Stimulated activated CD4-positive, alpha-beta T cell treated with anti-CD3 and anti-CD28 coated beads, Interleukin-1b, Interleukin-23, amount 100 ng/mL, for 4 hours (primary cell): ENCODE data around the gene STX17.

Experiments used
- DNase-seq, 2 donors: peaks; one replicate each; pipeline ENCODE4 v3.0.0-alpha.2; 2020; ENCODE audit warnings: low read depth in 2 of 2

The STX17 gene

GRCh38 chr9:99905833-99906402, 536 bp upstream of the STX17 start:
- no peak for DNase-seq

- DNase-seq, result no peak
Observed at GRCh38 chr9:99907208-99907532, 716 bp downstream of the STX17 start.

- no peak for DNase-seq
Observed at GRCh38 chr9:99911600-99911999, 5.1 kb downstream of the STX17 start.

- no peak for DNase-seq
Observed at GRCh38 chr9:99916650-99917049, 10.2 kb downstream of the STX17 start.

- DNase-seq, result no peak
Observed at GRCh38 chr9:99918134-99918533, 11.7 kb downstream of the STX17 start.

GRCh38 chr9:99919930-99920329, 13.5 kb downstream of the STX17 start:
- no peak for DNase-seq

- DNase-seq, result no peak
Observed at GRCh38 chr9:99921875-99922710, 15.6 kb downstream of the STX17 start.

GRCh38 chr9:99922711-99923030, 16.2 kb downstream of the STX17 start:
- no peak for DNase-seq

- DNase-seq, result no peak
Observed at GRCh38 chr9:99925541-99925940, 19.1 kb downstream of the STX17 start.

- no peak for DNase-seq
Observed at GRCh38 chr9:99929652-99930051, 23.2 kb downstream of the STX17 start.

- DNase-seq, result no peak
Observed at GRCh38 chr9:99931155-99931840, 24.8 kb downstream of the STX17 start.

GRCh38 chr9:99936947-99937587, 30.6 kb downstream of the STX17 start:
- DNase-seq, result no peak

GRCh38 chr9:99947395-99947794, 40.9 kb downstream of the STX17 start:
- DNase-seq, result no peak

GRCh38 chr9:99948482-99948881, 42.0 kb downstream of the STX17 start:
- DNase-seq, result no peak

- DNase-seq, result no peak
Observed at GRCh38 chr9:99948896-99949295, 42.4 kb downstream of the STX17 start.

GRCh38 chr9:99953861-99954507, 47.5 kb downstream of the STX17 start:
- no peak for DNase-seq

GRCh38 chr9:99954819-99955218, 48.4 kb downstream of the STX17 start:
- no peak for DNase-seq

GRCh38 chr9:99955606-99956005, 49.2 kb downstream of the STX17 start:
- no peak for DNase-seq

- DNase-seq, result no peak
Observed at GRCh38 chr9:99962680-99963261, 56.3 kb downstream of the STX17 start.

GRCh38 chr9:99964336-99964735, 57.9 kb downstream of the STX17 start:
- no peak for DNase-seq

- no peak for DNase-seq
Observed at GRCh38 chr9:99966001-99966400, 59.5 kb downstream of the STX17 start.

GRCh38 chr9:99966716-99967115, 60.3 kb downstream of the STX17 start:
- no peak for DNase-seq
